GM12892 (cell line): ENCODE results near the gene NISCH.

ENCODE experiments used
- POLR2A ChIP-seq: IDR thresholded peaks from 2 replicates; pipeline ENCODE4 v1.6.1; 2011; ENCODE audit warnings: low read depth, low read length, control low read depth
- POLR2AphosphoS5 ChIP-seq: IDR thresholded peaks from 2 replicates; pipeline ENCODE4 v1.6.1; 2011; ENCODE audit warnings: low read depth, low read length, control low read depth
- TAF1 ChIP-seq: IDR thresholded peaks from 2 replicates; pipeline ENCODE4 v1.6.1; 2011; ENCODE audit warnings: low read depth, mild to moderate bottlenecking, control low read depth, low read length, borderline replicate concordance

- no peak for TF ChIP-seq POLR2A
- no peak for TF ChIP-seq POLR2AphosphoS5
- TF ChIP-seq TAF1 = no peak
These were observed 4.7 kb upstream of the NISCH start for GRCh38 chr3:52450489-52451236.
